SK-N-SH (cell line): ENCODE data around the gene L1TD1. TPM values are rescaled to one million over a fixed set of nuclear protein-coding genes. Genes with fewer than 3 reads are reported as not detected.

Experiments
- CTCF ChIA-PET: fragments of 300-600, 350-600 bp; formaldehyde crosslinking; extraction: SDS; loops from one replicate; lab custom pipeline; 2021; lab: Yijun Ruan, JAX
- POLR2A ChIA-PET: fragments of 350-600 bp; sonication (Branson Sonifier 250); formaldehyde crosslinking; extraction: SDS; loops from one replicate; lab custom pipeline; 2020; ENCODE audit warnings: antibody characterized with exemption, inconsistent platforms; lab: Yijun Ruan, JAX
- DNase-seq: peaks from one replicate; pipeline ENCODE4 v3.0.0; 2012
- H2AFZ ChIP-seq: fragments of 200-600 bp; sonication (generic); 2 replicates; pipeline ENCODE4 v1.8.1; 2016; ENCODE audit warnings: antibody characterized with exemption, mild to moderate bottlenecking, low read depth
- H3F3A ChIP-seq: fragments of 200-600 bp; sonication (generic); replicated peaks from 2 replicates; pipeline ENCODE3; 2016; ENCODE audit warnings: antibody characterized with exemption, mild to moderate bottlenecking; ENCODE audit not compliant: insufficient read depth
- H3K27ac ChIP-seq, 2 experiments: fragments of 200-500 bp in 1 of 2; fragments of 200-600 bp in 1 of 2; sonication (Bioruptor generic) in 1 of 2; sonication (generic), shearing (Covaris generic) in 1 of 2; 2 replicates each; pipeline versions ENCODE4 v1.5.1 to v1.6.1; 2014 to 2016; ENCODE audit warnings: low read depth in 2 of 2, inconsistent platforms in 1 of 2, low read length in 1 of 2, mild to moderate bottlenecking in 1 of 2, mixed read lengths in 1 of 2
- H3K27me3 ChIP-seq: fragments of 200-600 bp; sonication (generic), shearing (Covaris generic); 2 replicates; pipeline ENCODE4 v1.6.1; 2016; ENCODE audit warnings: mixed run types; ENCODE audit not compliant: insufficient read depth
- H3K36me3 ChIP-seq, 2 experiments: fragments of 200-500 bp in 1 of 2; fragments of 200-600 bp in 1 of 2; sonication (Bioruptor generic) in 1 of 2; sonication (generic) in 1 of 2; replicated peaks in 1 of 2; 2 replicates each; pipeline versions ENCODE3 to v1.5.1; 2014 to 2016; ENCODE audit warnings: low read length in 1 of 2, mild to moderate bottlenecking in 1 of 2; ENCODE audit not compliant: insufficient read depth in 2 of 2, control insufficient read depth in 1 of 2
- H3K4me1 ChIP-seq, 2 experiments: fragments of 200-500 bp in 1 of 2; fragments of 200-600 bp in 1 of 2; sonication (Bioruptor generic) in 1 of 2; sonication (generic), shearing (Covaris generic) in 1 of 2; 2 replicates each; pipeline versions ENCODE4 v1.5.1 to v1.6.1; 2014 to 2016; ENCODE audit warnings: low read depth in 1 of 2, low read length in 1 of 2, mixed run types in 1 of 2; ENCODE audit not compliant: insufficient read depth in 2 of 2, control insufficient read depth in 1 of 2
- H3K4me2 ChIP-seq: fragments of 200-600 bp; sonication (generic), shearing (Covaris generic); 2 replicates; pipeline ENCODE4 v1.6.1; 2017; ENCODE audit warnings: mixed run types
- H3K4me3 ChIP-seq, 2 experiments: fragments of 200-500 bp in 1 of 2; fragments of 200-600 bp in 1 of 2; sonication (Bioruptor generic) in 1 of 2; sonication (generic), shearing (Covaris generic) in 1 of 2; 2 replicates each; pipeline versions ENCODE4 v1.5.1 to v1.8.1; 2014 to 2016; ENCODE audit warnings: low read depth in 2 of 2, inconsistent platforms in 1 of 2, low read length in 1 of 2, mild to moderate bottlenecking in 1 of 2, mixed read lengths in 1 of 2, moderate library complexity in 1 of 2
- H3K79me2 ChIP-seq: fragments of 200-600 bp; sonication (generic); 2 replicates; pipeline ENCODE4 v1.8.1; 2017; ENCODE audit warnings: mild to moderate bottlenecking; ENCODE audit not compliant: insufficient read depth
- H3K9ac ChIP-seq: fragments of 200-600 bp; sonication (generic); 2 replicates; pipeline ENCODE4 v1.6.1; 2017; ENCODE audit warnings: mixed run types
- H3K9me2 ChIP-seq: fragments of 200-600 bp; sonication (generic); 2 replicates; pipeline ENCODE4 v1.6.1; 2017; ENCODE audit warnings: mixed run types
- H3K9me3 ChIP-seq: fragments of 200-600 bp; sonication (generic); 2 replicates; pipeline ENCODE4 v1.6.1; 2017; ENCODE audit warnings: mixed run types, mild to moderate bottlenecking, moderate library complexity
- H4K20me1 ChIP-seq: fragments of 200-600 bp; sonication (generic); 2 replicates; pipeline ENCODE4 v1.6.1; 2017; ENCODE audit warnings: mild to moderate bottlenecking, mixed run types; ENCODE audit not compliant: insufficient read depth
- CHD2 ChIP-seq: fragments of 150-350 bp; IDR thresholded peaks from 2 replicates; pipeline ENCODE4 v1.6.1; 2018; ENCODE audit warnings: low read length; ENCODE audit not compliant: partially characterized antibody
- ELF1 ChIP-seq: IDR thresholded peaks from 2 replicates; pipeline ENCODE4 v1.4.0; 2012
- EP300 ChIP-seq, 2 experiments: IDR thresholded peaks; 2 replicates each; pipeline versions ENCODE4 v1.4.0 to v1.6.1; 2012; ENCODE audit warnings: borderline replicate concordance in 1 of 2, low read depth in 1 of 2, low read length in 1 of 2
- EZH2phosphoT487 ChIP-seq: fragments of 200-600 bp; sonication (generic); IDR thresholded peaks from 2 replicates; pipeline ENCODE4 v1.6.1; 2017; ENCODE audit warnings: low read depth, mixed run types, mild to moderate bottlenecking, antibody characterized with exemption, moderate library complexity, borderline replicate concordance
- FOSL2 ChIP-seq: IDR thresholded peaks from 2 replicates; pipeline ENCODE4 v1.4.0; 2012; ENCODE audit warnings: low read depth, mild to moderate bottlenecking, moderate library complexity, borderline replicate concordance
- NFIC ChIP-seq: IDR thresholded peaks from 2 replicates; pipeline ENCODE4 v1.4.0; 2012; ENCODE audit warnings: borderline replicate concordance
- RXRA ChIP-seq: IDR thresholded peaks from 2 replicates; pipeline ENCODE4 v1.4.0; 2012; ENCODE audit warnings: low read depth, mild to moderate bottlenecking, borderline replicate concordance
- SIN3A ChIP-seq: IDR thresholded peaks from 2 replicates; pipeline ENCODE4 v1.6.1; 2012; ENCODE audit warnings: low read depth, mild to moderate bottlenecking, low read length, moderate library complexity, borderline replicate concordance
- SMC3 ChIP-seq: IDR thresholded peaks from 2 replicates; pipeline ENCODE4 v1.6.1; 2012; ENCODE audit warnings: low read depth, low read length, improper control_type of control experiment
- TAF1 ChIP-seq: IDR thresholded peaks from 2 replicates; pipeline ENCODE4 v1.6.1; 2012; ENCODE audit warnings: low read depth, mild to moderate bottlenecking, low read length, moderate library complexity, borderline replicate concordance
- TCF12 ChIP-seq: IDR thresholded peaks from 2 replicates; pipeline ENCODE4 v1.4.0; 2012
- WGBS: methylation state at CpG from one replicate; pipeline ENCODE4 v1.1.6; 2017; ENCODE audit warnings: low lambda C conversion rate; 5-methylcytosine and 5-hydroxymethylcytosine counted together
- polyA plus RNA-seq, 3 experiments: library from polyadenylated mRNA; depleted of rRNA; stranded (reverse); fragments of >200 nt; gene quantifications; 2 replicates each; pipeline ENCODE4 v1.2.3, GENCODE V29; 2012
- TF ChIP-seq, protein P1 (sequence below): IDR thresholded peaks from 2 replicates; pipeline ENCODE4 v1.6.1; 2012; ENCODE audit warnings: mild to moderate bottlenecking, low read depth, low read length, moderate library complexity
- TF ChIP-seq, protein P2 (sequence below): fragments of 150-350 bp; IDR thresholded peaks from 2 replicates; pipeline ENCODE4 v1.6.1; 2017; ENCODE audit warnings: antibody characterized with exemption, low read length, low read depth, borderline replicate concordance
- TF ChIP-seq, protein P3 (sequence below): IDR thresholded peaks from 2 replicates; pipeline ENCODE4 v1.4.0; 2012; ENCODE audit warnings: low read depth
- TF ChIP-seq, protein P4 (sequence below): IDR thresholded peaks from 2 replicates; pipeline ENCODE4; 2012
- TF ChIP-seq, protein P5 (sequence below): fragments of 200-600 bp; sonication (generic); IDR thresholded peaks from 2 replicates; pipeline ENCODE4 v1.6.1; 2017; ENCODE audit warnings: antibody characterized with exemption, mild to moderate bottlenecking, moderate library complexity
- TF ChIP-seq, protein P6 (sequence below): IDR thresholded peaks from 2 replicates; pipeline ENCODE4 v1.4.0; 2012; ENCODE audit warnings: low read depth, borderline replicate concordance
- TF ChIP-seq, protein P7 (sequence below): fragments of 150-350 bp; IDR thresholded peaks from 2 replicates; pipeline ENCODE4 v1.6.1; 2016; ENCODE audit warnings: mild to moderate bottlenecking, low read depth, low read length

L1TD1 gene
- polyA plus RNA-seq, 1 of the 3 experiments (the other 2 are of a cell fraction): not detected

DNA sequence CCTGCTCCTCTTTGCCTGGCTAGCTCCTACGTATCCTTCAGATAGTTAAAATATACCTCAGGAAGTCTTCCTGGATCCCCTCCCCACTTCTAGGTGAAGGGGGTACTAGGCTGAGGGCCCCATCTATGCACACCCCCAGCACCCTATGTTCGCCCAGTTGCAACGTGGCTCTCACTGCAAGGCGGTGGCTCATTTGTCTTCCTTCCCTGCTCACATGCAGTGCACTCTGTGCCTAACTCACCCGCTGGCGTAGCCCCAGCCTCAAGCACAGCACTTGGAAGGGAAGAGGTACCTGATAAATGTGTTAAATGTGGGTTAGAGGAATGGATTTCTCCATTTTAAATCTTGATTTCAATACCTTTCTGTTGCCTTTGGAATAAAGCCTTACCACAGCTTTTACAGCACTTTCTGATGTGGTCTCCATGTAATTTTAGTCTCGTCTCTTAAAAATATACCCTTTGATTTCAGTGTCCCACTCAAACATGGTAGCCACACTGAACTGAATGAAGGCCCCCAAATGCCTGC, 39.3 kb downstream of the L1TD1 start (continued):
- TF ChIP-seq, protein P1, sequence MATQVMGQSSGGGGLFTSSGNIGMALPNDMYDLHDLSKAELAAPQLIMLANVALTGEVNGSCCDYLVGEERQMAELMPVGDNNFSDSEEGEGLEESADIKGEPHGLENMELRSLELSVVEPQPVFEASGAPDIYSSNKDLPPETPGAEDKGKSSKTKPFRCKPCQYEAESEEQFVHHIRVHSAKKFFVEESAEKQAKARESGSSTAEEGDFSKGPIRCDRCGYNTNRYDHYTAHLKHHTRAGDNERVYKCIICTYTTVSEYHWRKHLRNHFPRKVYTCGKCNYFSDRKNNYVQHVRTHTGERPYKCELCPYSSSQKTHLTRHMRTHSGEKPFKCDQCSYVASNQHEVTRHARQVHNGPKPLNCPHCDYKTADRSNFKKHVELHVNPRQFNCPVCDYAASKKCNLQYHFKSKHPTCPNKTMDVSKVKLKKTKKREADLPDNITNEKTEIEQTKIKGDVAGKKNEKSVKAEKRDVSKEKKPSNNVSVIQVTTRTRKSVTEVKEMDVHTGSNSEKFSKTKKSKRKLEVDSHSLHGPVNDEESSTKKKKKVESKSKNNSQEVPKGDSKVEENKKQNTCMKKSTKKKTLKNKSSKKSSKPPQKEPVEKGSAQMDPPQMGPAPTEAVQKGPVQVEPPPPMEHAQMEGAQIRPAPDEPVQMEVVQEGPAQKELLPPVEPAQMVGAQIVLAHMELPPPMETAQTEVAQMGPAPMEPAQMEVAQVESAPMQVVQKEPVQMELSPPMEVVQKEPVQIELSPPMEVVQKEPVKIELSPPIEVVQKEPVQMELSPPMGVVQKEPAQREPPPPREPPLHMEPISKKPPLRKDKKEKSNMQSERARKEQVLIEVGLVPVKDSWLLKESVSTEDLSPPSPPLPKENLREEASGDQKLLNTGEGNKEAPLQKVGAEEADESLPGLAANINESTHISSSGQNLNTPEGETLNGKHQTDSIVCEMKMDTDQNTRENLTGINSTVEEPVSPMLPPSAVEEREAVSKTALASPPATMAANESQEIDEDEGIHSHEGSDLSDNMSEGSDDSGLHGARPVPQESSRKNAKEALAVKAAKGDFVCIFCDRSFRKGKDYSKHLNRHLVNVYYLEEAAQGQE: no peak
- TF ChIP-seq TCF12 (no peak), FOSL2 (no peak), ELF1 (no peak), RXRA (no peak), NFIC (no peak), SIN3A (no peak)
- TF ChIP-seq, protein P2, sequence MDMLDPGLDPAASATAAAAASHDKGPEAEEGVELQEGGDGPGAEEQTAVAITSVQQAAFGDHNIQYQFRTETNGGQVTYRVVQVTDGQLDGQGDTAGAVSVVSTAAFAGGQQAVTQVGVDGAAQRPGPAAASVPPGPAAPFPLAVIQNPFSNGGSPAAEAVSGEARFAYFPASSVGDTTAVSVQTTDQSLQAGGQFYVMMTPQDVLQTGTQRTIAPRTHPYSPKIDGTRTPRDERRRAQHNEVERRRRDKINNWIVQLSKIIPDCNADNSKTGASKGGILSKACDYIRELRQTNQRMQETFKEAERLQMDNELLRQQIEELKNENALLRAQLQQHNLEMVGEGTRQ: no peak
- TF ChIP-seq, protein P3, sequence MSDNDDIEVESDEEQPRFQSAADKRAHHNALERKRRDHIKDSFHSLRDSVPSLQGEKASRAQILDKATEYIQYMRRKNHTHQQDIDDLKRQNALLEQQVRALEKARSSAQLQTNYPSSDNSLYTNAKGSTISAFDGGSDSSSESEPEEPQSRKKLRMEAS: no peak
- TF ChIP-seq, protein P4, sequence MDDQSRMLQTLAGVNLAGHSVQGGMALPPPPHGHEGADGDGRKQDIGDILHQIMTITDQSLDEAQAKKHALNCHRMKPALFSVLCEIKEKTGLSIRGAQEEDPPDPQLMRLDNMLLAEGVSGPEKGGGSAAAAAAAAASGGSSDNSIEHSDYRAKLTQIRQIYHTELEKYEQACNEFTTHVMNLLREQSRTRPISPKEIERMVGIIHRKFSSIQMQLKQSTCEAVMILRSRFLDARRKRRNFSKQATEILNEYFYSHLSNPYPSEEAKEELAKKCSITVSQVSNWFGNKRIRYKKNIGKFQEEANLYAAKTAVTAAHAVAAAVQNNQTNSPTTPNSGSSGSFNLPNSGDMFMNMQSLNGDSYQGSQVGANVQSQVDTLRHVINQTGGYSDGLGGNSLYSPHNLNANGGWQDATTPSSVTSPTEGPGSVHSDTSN: no peak

DNA sequence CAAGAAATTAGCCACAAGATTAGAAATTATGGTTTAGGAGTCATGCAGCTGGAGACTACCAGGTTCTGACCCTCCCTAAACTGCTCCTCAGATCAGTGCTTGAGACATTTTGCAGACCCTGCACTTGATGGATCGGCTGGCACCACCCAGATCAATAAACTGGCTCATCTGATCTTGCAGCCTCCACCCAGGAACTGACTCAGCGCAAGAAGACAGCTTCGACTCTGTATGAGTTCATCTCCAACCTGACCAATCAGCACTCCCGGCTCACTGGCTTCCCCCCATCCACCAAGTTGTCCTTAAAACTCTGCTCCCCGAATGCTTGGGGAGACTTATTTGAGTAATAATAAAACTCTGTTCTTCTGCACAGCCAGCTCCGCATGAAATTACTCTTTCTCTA, 40.0 kb downstream of the L1TD1 start:
- no peak for DNase-seq
- no peaks in the 10 kb centered on the region for H3F3A ChIP-seq
- ChIA-PET POLR2A (no interaction called here), CTCF (no interaction called here)
- 79% methylated on average over 5 of the region's 6 CpGs for WGBS
- H3K9me2 ChIP-seq: no peaks in the 10 kb centered on the region
- no peak overlapping the region for H3K9ac ChIP-seq
- peaks cover 0 to 8% of the 10 kb centered on the region in 2 experiments; a peak in 1 of 4 replicates for H3K4me1 ChIP-seq
- no peak overlapping the region for H3K27ac ChIP-seq
- no peak overlapping the region for H3K4me2 ChIP-seq
- no peaks in the 10 kb centered on the region for H3K9me3 ChIP-seq
- H3K27me3 ChIP-seq: no peaks in the 10 kb centered on the region
- H3K4me3 ChIP-seq: no peak overlapping the region
- H3K79me2 ChIP-seq: no peaks in the 10 kb centered on the region
- no peaks in the 10 kb centered on the region for H3K36me3 ChIP-seq
- no peak overlapping the region for H2AFZ ChIP-seq
- H4K20me1 ChIP-seq: no peaks in the 10 kb centered on the region
- TF ChIP-seq, protein P5, sequence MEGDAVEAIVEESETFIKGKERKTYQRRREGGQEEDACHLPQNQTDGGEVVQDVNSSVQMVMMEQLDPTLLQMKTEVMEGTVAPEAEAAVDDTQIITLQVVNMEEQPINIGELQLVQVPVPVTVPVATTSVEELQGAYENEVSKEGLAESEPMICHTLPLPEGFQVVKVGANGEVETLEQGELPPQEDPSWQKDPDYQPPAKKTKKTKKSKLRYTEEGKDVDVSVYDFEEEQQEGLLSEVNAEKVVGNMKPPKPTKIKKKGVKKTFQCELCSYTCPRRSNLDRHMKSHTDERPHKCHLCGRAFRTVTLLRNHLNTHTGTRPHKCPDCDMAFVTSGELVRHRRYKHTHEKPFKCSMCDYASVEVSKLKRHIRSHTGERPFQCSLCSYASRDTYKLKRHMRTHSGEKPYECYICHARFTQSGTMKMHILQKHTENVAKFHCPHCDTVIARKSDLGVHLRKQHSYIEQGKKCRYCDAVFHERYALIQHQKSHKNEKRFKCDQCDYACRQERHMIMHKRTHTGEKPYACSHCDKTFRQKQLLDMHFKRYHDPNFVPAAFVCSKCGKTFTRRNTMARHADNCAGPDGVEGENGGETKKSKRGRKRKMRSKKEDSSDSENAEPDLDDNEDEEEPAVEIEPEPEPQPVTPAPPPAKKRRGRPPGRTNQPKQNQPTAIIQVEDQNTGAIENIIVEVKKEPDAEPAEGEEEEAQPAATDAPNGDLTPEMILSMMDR: no peak
- no peak for TF ChIP-seq EP300 (IDR thresholded peaks at IDR 0.05; ENCODE audit: borderline replicate concordance in 1 of 2, low read depth in 1 of 2, low read length in 1 of 2)
- TF ChIP-seq, protein P2: no peak
- TF ChIP-seq TAF1: no peak
- TF ChIP-seq, protein P6, sequence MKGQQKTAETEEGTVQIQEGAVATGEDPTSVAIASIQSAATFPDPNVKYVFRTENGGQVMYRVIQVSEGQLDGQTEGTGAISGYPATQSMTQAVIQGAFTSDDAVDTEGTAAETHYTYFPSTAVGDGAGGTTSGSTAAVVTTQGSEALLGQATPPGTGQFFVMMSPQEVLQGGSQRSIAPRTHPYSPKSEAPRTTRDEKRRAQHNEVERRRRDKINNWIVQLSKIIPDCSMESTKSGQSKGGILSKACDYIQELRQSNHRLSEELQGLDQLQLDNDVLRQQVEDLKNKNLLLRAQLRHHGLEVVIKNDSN: no peak
- TF ChIP-seq TCF12: no peak
- TF ChIP-seq SMC3: no peak
- TF ChIP-seq, protein P7, sequence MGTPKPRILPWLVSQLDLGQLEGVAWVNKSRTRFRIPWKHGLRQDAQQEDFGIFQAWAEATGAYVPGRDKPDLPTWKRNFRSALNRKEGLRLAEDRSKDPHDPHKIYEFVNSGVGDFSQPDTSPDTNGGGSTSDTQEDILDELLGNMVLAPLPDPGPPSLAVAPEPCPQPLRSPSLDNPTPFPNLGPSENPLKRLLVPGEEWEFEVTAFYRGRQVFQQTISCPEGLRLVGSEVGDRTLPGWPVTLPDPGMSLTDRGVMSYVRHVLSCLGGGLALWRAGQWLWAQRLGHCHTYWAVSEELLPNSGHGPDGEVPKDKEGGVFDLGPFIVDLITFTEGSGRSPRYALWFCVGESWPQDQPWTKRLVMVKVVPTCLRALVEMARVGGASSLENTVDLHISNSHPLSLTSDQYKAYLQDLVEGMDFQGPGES: no peak
- TF ChIP-seq CHD2: no peak
- TF ChIP-seq ELF1: no peak
- no peak for TF ChIP-seq EZH2phosphoT487
- TF ChIP-seq, protein P4: no peak
